Measurements from ENCODE around the gene MAP2K3. TPM values are rescaled to one million over a fixed set of nuclear protein-coding genes. Genes with fewer than 3 reads are reported as not detected.

Gene MAP2K3
- total RNA-seq, 1 donor from 2014 or later, result 22.8 TPM

DNA sequence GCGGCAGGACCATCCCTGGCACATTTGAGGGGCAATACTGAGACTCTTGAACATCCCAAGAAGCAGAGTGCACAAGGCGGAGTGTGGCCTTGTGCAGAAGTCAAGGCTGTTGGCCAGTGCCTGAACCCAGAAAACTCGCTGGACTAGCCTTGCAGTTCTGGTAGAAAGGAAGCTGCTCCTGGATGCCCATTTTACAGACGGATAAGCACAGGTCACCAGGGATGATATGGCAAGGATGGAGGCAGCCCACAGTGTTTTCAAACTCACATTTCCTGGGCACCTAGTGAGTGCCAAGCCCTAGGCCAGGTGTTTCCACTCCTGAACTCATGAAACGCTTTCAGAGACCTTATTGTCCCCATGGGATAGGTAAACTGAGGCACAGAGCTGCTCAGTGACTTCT, 1.7 kb upstream of the MAP2K3 start:
- no peak for DNase-seq (ENCODE audit: low read depth)

DNA sequence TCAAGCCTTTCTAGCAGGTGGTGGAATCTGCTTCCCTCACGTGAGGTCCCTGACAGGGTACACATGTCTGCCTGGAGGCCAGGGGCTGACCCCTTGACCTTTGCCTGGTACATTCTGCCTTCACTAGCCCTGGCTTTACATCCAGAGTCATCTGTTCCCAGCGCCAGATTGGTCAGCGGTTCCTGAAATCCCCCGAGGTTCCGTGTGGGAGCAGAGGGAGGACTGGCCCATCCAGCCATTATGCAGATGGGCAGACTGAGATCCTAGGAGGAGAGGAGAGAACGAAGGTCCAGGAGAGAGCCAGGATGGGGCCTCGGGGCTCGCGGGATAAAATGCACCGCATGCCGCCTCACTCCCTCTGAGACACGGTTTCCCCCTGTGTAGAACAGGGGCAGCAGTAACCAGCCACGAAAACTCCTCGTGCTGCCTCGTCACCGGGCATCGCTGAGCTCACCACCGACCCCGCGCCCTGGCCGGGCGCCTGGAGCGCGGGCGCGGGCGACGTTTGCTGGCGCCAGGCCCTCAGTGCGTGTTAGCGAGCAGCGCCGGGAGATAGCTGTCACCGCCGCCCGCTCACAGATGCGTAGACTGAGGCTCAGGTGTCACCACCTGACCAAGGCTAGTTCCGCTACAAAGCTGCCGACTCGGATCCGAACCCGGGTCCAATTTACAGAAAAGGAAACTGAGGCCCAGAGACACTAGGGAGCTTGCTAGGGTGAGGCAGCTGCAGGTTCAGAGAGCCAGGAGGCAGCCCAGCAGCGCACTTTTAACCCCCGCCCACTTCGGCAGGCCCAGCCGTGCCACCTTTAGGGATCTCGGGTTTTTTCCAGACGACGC, 811 bp upstream of the MAP2K3 start:
- DNase-seq (ENCODE audit: low read depth), result no peak

DNA sequence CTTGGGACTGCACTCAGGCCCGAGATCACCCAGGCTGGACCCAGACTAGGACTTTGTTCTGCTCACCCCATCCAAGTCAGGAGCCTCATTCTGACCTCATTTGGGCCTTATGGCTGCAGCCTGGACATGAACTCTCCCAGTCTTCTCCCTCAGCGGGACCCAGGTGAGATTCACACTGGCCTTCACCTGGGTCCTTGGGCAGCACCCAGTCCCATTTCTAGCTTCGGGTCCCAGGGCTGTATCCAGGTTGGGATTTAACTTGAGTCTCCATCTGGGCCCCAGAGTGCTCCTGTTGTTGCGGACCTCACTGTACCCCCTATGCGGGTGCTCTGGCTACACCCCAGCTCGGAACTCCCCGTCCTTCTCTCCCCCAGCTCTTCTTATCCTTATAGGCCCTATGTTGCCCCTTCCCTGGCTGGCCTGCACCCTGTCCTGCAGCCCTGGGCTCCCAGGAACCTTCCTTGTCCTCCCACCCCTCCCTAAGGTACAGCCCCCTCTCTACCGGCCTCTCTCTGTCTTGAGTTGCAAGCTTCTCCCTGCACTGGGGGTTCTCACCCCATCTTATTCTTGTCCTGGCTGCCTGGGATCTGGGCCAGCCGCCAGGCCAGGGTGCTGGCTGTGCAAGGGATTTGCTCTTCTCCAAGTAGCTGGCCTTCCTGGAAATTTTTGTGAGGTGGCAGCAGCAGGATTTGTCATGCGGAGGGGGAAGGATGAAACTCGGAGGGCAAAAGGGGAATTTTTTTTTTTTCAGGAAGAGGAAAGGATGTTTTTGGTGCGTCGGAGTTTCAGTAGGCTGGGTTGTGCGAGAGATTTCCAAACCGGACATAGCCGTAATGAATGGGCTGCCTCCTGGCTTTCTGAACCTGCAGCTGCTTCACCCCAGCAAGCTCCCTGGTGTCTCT, 904 bp downstream of the MAP2K3 start:
- DNase-seq (ENCODE audit: low read depth), result peak; percentile 44

DNA sequence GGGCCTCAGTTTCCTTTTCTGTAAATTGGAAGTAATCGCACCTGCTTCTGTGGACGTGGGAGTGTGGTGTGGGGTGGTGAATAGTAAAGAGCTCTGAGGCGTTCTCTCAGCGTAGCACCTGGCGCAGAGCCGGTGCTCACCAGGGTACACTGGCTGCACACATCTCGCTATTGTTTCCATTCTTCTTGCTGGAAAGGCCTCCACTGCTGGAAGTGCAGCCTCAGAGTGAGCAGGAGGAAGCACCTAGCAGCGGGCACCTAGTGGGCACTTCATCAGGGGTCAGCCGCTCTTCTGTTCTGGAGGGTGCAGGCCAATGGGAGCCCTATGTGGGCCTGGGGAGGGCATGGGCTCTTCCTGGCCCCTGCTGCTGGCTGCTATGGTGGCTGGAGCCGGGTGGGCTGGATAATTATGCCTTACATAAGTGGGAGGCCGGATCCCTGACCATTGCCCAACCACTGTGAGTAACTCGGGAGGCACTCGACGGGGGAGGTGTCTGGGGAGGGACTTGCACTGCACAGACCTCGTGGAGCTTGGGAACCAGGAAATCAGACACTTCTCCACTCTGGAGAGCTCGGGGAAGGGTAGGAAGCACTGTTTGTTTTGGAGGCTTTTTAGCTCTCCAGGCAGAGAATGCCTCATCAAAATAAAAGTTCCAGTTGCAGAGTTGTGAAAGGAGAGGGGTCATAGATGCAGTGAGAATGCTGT, 1.7 kb downstream of the MAP2K3 start:
- DNase-seq (ENCODE audit: low read depth), result peak; percentile 98

DNA sequence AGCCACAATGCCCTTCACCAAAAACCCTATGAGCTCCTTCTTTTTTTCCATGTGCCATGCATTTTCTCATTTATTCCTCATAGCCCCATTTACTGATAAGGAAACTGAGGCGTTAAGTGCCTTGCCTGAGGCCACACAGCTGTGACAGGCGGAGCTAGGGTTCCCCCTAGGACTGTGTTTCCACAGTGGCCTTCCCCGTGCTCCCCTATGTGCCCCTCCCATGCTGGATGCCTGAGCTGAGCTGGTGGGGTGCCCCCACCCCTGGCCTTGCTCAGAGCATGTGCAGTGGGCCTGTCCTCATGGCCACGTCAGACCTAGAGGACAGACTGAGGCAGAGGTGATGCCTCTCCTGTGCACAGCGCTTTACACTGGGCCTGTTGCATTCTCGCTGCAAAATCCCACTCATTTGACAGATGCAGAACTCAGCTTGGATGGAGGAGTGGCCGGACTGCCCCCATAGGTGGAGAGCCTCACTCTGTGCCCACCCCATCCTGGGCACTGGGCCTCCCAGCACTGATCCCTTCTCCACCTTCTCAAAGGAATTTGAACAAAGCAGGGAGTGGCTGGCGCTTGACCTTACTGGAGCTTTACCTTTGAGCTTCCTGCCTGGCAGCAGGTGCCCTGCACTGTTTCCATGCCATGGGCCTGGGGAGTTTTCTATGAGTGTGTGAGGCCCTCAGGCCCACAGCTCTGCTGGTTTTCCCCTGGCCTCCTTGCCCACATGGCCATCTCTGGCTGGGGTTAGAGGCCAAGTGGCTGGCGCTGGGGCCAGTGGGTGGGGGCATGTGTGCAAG, 2.6 kb downstream of the MAP2K3 start:
- DNase-seq (ENCODE audit: low read depth), result peak; percentile 63

DNA sequence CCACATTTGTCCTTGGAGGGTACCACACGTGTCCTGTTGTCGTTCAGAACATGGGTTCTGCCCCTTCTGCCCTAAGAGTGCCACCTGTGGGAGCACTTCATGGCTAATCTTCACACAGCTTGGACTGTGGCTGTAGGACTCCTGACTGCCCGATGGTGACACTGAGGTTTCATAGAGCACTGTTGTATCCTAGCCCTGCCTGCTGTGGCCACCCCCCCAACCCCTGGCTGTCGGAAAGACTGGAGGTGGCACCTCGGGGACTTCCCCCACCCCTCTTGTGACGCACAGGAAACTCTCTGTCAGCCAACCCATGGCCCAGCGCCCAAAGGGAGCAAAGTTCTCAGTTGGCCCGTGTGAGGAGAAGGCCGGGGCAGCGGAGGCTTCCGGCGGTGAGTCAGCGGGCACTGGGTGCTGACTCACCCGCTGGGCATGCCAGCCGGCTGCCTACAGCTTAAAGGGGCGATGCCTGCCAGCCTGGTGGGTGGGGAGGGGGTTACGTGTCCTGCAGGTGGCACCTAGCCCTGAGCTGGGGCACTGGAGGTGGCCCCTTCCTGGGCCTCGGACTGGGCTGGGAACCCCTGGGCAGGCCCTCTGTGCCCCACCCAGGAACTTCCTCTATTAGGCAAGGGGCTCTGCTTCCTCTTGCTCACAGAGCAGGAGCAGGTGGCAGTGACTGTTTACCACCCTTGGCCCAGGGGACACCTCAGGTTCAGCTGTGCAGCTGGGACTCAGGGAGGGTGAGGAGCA, 3.4 kb downstream of the MAP2K3 start:
- peak; percentile 95 for DNase-seq (ENCODE audit: low read depth)

DNA sequence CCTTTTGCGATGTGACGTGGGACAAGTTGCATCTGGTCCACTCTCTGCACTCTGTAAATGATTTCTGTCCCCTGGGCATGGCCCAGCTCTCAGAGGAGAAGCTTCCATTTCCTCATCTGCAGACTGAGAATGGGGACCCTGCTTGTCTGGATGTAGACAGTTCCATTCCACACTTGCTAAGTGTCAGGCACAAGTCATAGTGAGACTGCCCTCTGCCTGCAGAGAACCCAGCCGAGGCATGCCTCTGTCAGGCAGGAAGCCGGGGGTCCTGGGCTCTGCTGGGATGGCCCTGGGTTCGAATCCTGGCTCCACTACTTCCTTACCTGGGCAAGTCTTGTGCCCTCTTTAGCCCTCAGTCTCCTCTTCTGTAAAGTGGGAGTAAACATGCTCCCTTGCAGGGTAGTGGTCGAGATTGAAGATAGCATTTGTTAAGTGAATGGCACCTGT, 4.1 kb downstream of the MAP2K3 start:
- no peak for DNase-seq (ENCODE audit: low read depth)

DNA sequence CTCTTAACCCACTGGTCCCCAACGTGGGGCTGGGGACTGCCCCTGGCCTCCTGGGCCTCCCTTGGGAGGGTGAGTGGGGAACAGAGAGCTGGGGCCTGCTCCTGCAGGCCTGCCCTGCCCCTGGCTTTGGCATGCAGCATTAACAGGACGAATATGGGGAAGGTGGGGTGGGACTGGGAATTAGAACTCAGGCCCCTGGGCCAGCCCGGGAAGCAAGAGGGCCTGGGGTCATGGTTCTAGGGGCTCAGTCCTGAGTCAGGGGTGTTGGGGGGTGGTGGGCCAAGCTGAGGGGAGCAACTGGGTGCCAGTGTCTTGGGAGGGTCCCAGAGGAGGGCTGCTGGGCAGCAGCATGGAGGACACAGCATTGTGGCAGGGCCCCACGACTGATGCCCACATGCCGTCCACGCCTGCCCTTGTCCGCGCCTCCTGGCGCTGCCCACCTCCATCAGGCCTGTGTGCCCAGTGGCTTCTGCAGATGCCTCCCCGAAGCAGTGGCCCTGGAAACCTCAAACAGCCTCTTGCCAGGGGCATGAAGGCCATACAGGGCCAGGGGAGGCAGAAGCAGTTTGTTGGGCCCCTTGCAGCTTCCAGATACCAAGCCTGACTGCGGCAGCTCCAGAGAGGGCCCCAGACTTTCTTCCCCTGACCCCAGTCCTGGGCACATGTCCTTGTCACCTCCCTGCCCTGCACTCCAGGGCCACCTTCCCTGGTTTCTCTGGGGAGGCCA, 4.8 kb downstream of the MAP2K3 start:
- DNase-seq (ENCODE audit: low read depth), result no peak

DNA sequence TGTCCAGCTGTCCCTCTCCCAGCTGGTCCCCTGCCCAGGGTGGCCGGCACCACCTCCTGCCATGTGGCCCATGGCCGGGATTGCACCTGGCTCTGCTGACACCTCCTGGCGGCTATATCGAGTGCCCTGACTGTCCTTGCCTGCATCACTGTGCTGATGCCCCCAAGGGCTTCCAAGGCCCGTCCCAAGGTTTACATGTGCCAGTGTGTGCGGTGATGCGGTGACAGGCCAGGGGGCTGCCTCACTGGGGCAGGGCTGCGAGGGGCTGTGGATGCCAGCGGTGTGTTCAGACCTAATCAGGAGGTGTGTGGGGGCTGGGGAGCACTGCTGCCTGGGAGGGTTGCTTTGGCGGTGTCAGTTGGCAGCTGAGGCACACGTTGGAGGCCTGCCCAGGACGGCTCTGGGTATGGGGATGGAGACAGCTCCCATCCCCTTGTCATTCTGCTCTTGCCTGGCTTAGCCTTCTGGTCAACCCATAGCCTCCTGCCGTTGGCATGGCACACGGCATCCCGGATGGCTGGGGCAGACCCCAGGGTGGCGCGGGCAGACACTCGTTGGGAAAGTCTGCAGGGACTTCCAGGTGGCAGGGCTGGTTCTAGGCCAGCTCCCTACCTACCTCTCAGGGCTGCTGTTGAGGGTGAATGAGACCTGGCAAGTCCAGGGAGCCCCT, 5.5 kb downstream of the MAP2K3 start:
- DNase-seq (ENCODE audit: low read depth), result no peak

DNA sequence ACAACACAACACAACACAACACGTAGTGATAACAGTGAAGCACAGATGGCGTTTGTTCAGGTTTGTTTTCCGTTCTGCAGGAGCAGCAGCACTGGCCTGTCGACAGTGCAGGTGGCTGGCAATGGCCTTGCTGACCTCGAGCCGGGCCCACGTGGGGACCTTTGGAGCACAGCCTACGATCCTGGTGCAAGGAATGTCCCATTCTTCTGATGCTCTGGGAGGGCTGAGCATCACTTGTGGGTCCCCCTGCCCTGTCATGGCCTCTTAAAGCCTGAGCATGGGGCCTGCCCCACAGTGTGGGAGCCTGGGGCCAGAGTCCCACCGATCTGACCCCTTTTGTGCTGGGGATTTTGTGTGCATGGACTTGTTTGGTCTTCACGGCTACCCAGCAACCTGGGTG, 6.8 kb downstream of the MAP2K3 start:
- no peak for DNase-seq (ENCODE audit: low read depth)

DNA sequence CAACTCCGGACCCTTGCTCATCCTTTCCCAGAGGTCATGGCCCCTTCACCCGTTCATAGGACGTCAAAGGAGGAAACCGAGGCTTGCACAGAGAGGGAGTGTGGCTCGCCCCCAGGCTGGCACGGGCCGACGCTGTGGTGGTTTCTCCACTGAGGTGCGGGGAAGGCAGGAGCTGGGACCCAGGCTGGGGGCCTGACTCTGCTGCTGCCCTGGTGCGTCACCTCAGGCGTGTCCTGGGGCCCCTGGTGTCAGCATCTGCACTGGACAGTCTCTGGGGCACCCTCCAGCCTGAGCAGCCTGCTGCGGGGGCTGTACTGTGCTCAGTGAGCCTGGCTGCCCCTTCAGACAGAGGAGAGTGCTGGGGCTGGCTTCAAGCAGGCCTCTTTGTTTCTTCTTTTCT, 7.4 kb downstream of the MAP2K3 start:
- no peak for DNase-seq (ENCODE audit: low read depth)

DNA sequence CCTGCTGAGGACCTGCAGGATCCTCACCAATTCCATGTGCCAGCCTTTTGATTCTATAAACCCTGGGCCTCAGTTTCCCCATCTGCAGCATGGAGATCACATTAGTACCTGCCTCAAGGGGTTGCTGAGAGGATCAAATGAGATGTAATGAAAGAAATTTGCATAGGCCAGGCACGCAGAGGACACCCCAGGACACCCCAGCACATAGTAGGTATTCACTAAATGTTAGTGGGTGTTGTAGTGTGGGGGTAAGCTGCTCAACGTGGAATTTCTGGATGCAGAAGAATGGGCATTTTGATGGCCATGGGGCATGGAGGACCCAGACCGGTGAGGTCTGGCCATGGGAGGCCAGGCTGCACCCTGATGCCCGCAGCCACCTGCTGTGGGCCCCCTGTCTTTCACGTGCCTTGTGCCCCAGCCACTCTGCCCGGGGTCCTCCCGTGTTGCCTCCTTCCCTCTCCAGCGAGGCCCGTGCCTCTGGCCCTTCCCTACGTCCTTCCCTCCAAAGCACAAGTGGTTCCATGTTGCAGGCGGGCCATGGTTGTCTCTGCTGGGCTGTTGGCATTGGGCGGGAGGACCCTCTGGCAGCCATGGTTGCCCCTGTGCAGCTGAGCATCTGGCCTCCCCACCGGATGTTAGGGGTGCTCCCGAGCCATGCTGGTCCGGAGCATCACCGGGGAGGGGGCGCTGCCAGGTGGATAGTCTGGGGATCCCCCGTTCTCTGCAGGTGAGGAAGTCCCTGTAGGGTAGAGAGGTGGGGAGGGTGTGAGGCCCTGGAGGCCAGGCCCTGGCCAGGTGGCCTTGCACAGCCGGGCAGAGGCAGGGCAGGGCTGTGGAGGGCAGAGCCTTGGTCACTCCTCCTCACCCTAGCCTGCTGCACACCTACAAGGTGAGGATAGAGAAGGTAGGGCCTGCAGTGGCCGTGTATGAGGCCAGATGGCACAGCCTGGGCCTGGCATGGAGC, 8.6 kb downstream of the MAP2K3 start:
- no peak for DNase-seq (ENCODE audit: low read depth)

DNA sequence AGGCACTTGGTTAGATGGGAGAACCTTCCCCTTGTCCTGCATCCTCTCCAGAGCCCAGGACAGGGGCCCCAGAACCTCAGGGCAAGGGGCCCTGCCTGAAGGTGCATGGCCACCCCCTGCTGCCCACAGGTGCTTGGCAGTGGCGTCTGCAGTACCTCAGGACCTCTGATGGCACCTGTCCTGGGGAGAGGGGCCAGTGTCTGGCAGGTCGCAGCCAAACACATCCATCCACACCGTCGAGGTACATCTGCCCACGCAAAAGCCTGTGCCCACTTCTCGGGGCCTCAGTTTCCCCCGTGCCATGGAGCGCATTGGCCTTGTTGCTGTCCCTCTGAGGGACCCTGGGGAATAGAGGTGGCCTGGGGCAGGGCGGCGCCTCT, 9.3 kb downstream of the MAP2K3 start:
- DNase-seq (ENCODE audit: low read depth), result no peak

DNA sequence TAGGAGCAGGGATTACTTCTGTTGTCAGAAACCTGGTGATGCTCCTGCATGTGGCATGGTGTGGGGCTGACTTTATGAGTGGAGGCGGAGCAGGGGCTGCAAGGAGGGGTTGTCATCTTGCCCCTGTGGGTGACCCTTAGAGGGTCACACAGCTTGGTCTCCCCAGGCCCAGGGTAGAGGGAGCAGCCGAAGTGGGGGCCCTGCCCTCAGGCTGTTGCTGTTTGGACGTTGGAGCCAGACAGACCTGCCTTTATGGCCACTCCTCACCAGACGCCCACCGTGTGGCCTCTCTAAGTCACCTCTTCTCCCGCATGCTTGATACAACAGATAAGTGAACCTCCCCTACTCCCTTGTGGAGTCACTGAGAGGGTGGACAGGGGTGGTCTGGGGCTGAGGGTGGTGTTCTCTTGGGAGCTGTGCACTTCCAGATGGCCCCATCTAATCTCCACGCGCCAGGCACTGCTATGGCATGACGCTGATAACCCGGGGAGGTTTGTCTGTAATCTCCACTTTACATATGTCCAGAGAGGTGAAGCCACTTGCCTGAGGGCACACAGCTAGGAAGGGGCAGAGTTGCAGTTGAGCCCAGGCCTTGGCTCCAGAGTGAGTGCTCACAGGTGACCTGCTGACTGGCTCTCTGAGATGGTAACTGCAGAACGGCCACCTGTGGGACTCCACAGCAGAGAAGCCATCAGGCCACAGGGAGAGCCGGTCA, 10.0 kb downstream of the MAP2K3 start:
- DNase-seq (ENCODE audit: low read depth), result no peak

DNA sequence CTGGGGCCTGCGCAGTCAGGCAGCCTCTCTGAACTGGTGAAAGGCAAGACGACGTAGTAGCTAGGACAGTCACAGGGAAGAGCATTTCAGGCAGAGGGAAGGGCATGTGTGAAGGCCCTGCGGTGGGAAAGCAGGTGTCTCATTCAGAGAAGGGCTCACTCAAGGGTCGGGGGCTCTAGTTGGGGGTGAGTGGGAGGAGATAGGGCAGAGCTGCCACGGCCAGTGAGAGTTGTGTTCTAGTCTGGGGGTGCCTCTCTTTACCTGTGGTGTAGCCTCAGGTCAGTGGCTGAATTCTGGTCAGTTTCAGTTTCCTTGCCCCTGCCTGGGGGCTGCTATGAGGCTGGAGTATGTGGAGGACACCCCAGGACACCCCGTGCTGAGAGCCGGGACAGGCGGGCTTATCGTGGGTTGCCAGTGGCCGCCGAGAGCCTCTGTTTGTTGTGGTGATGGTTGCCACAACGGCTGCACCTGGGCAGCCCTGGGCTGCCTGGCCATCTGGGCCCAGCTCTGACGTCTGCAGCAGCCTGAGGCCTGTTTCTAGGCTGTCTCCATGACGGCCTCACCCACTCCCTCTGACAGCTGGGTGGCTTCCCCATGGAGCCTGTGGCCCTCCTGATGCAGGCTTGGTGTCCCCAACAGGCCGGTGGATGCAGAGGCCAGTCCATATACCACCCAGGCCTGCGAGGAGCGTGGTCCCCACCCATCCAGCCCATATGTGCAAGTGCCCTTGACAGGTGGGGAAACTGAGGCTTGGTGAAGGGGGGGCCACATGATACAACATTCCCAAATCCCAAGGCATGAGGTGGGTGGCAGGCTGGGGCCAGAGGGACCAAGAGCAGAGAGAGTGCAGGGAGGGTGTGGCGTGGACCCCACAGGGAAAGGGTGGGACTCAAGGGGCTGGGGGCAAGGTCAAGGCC, 10.8 kb downstream of the MAP2K3 start:
- DNase-seq (ENCODE audit: low read depth), result no peak
